Esophagus muscularis mucosa (tissue), 4 donors: Measurements from ENCODE around the gene GMEB2. TPM values are rescaled to one million over a fixed set of nuclear protein-coding genes. Genes with fewer than 3 reads are reported as not detected.

Experiments used
- DNase-seq: peaks from one replicate; pipeline ENCODE4 v3.0.0-alpha.2; 2017; ENCODE audit errors: extremely low spot score
- H3K27ac ChIP-seq, 4 donors: fragments of 200-600 bp; sonication (generic); replicated peaks in 1 of 4; 1 replicate in 3 of 4; 2 replicates in 1 of 4; pipeline ENCODE4 v1.5.1; 2016 to 2019; ENCODE audit warnings: mild to moderate bottlenecking in 1 of 4
- H3K27me3 ChIP-seq, 4 donors: fragments of 200-600 bp; sonication (generic); one replicate each; pipeline versions ENCODE4 v1.5.1 to v1.6.0; 2016 to 2019
- H3K36me3 ChIP-seq, 4 donors: fragments of 200-600 bp; sonication (generic); one replicate each; pipeline ENCODE4 v1.5.1; 2016 to 2019
- H3K4me1 ChIP-seq, 4 donors: fragments of 200-600 bp; sonication (generic); one replicate each; pipeline ENCODE4 v1.5.1; 2016 to 2019
- H3K4me3 ChIP-seq, 4 donors: fragments of 200-600 bp; sonication (generic); 1 replicate in 2 of 4; 2 replicates in 2 of 4; pipeline ENCODE4 v1.5.1; 2016 to 2019; ENCODE audit warnings: mild to moderate bottlenecking in 4 of 4, moderate library complexity in 1 of 4
- H3K9me3 ChIP-seq, 4 donors: fragments of 200-600 bp; sonication (generic); 1 replicate in 3 of 4; 2 replicates in 1 of 4; pipeline ENCODE4 v1.5.1; 2016 to 2019
- EP300 ChIP-seq: sonication (generic); formaldehyde crosslinking; IDR thresholded peaks from one replicate; pipeline ENCODE4 v1.6.1; 2017; ENCODE audit warnings: antibody characterized with exemption
- WGBS: methylation state at CpG from one replicate; pipeline ENCODE4 v1.1.5; 2018; 5-methylcytosine and 5-hydroxymethylcytosine counted together
- intact Hi-C: fragments of 100-400 bp; cut with DNase I; formaldehyde crosslinking; loops from one replicate; pipeline ENCODE4 v1.15.1; 2023
- total RNA-seq, 4 donors: library from RNA; depleted of rRNA; stranded (reverse); fragments of >200 nt; gene quantifications; one replicate each; pipeline versions ENCODE4 v1.1.0 to v1.2.1, GENCODE V29; 2016
- TF ChIP-seq, protein P1 (sequence below), 3 experiments: fragments of 200-600 bp in 2 of 3; fragments of 450-650 bp in 1 of 3; sonication (generic) in 2 of 3; IDR thresholded peaks; one replicate each; pipeline ENCODE4 v1.5.1; 2017 to 2019; ENCODE audit warnings: antibody characterized with exemption in 3 of 3, mild to moderate bottlenecking in 2 of 3, moderate library complexity in 1 of 3

GMEB2 gene
- total RNA-seq, 4 donors from 2014 or later = 11.1 to 19.1 (median 14.0) TPM

GRCh38 chr20:63538204-63539091, 88.5 kb downstream of the GMEB2 start:
- intact Hi-C loops = loop anchor here (2.0 to 10.0 kb wide), 2 partner anchors 116 to 258 kb away; partner anchors contain the start of genes RTEL1 and STMN3
- peaks cover 0 to 63% (median 23%) of the 10 kb centered on the region in 4 donors for H3K27me3 ChIP-seq
- 41% methylated on average over 12 of the region's 27 CpGs for WGBS
- peaks cover 16 to 34% (median 27%) of the 10 kb centered on the region in 4 donors for H3K4me1 ChIP-seq
- DNase-seq = no peak
- TF ChIP-seq, protein P1, sequence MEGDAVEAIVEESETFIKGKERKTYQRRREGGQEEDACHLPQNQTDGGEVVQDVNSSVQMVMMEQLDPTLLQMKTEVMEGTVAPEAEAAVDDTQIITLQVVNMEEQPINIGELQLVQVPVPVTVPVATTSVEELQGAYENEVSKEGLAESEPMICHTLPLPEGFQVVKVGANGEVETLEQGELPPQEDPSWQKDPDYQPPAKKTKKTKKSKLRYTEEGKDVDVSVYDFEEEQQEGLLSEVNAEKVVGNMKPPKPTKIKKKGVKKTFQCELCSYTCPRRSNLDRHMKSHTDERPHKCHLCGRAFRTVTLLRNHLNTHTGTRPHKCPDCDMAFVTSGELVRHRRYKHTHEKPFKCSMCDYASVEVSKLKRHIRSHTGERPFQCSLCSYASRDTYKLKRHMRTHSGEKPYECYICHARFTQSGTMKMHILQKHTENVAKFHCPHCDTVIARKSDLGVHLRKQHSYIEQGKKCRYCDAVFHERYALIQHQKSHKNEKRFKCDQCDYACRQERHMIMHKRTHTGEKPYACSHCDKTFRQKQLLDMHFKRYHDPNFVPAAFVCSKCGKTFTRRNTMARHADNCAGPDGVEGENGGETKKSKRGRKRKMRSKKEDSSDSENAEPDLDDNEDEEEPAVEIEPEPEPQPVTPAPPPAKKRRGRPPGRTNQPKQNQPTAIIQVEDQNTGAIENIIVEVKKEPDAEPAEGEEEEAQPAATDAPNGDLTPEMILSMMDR (IDR thresholded peaks at IDR 0.05) = peak in 1 of 3 experiments; percentile 14
- no peak for TF ChIP-seq EP300
- H3K9me3 ChIP-seq = no peaks in the 10 kb centered on the region
- H3K36me3 ChIP-seq = no peaks in the 10 kb centered on the region
- H3K27ac ChIP-seq = no peak overlapping the region
- H3K4me3 ChIP-seq = peak overlapping the region; percentile 23 to 51 (median 36)

Other genes starting within 250 kb of the GMEB2 start
- gene KCNQ2, start 154.4 kb downstream of the GMEB2 start, total RNA-seq = 1 to 10 TPM in 1 of 4 donors, under 1 TPM in 2, not detected in 1; 0.11 to 1.6 (median 0.50) TPM
- 10 to 100 TPM in 1 of 4 donors, 1 to 10 TPM in 3; 1.7 to 17.8 (median 7.4) TPM for gene EEF1A2, start 128.0 kb downstream of the GMEB2 start, total RNA-seq
- 100 to 1,000 TPM; 150 to 291 (median 270) TPM for gene PPDPF, start 106.3 kb downstream of the GMEB2 start, total RNA-seq
- 1 to 10 TPM in 1 of 4 donors, under 1 TPM in 3; 0.06 to 1.2 (median 0.23) TPM for gene PTK6, start 89.7 kb downstream of the GMEB2 start, total RNA-seq
- gene SRMS, start 79.4 kb downstream of the GMEB2 start, total RNA-seq = not detected
- gene FNDC11, start 72.9 kb downstream of the GMEB2 start, total RNA-seq = under 1 TPM; 0.23 to 0.83 (median 0.44) TPM
- gene HELZ2, start 52.9 kb downstream of the GMEB2 start, total RNA-seq = 10 to 100 TPM; 19.5 to 36.9 (median 30.3) TPM
- 10 to 100 TPM; 13.3 to 47.4 (median 28.9) TPM for gene STMN3, start 26.3 kb upstream of the GMEB2 start, total RNA-seq
- gene RTEL1, start 31.2 kb upstream of the GMEB2 start, total RNA-seq = 10 to 100 TPM in 2 of 4 donors, 1 to 10 TPM in 2; 8.4 to 13.4 (median 9.6) TPM
- 10 to 100 TPM in 3 of 4 donors, 1 to 10 TPM in 1; 5.0 to 67.8 (median 26.5) TPM for gene TNFRSF6B, start 69.6 kb upstream of the GMEB2 start, total RNA-seq
- 10 to 100 TPM; 34.1 to 46.5 (median 44.6) TPM for gene ARFRP1, start 80.9 kb upstream of the GMEB2 start, total RNA-seq
- gene ZGPAT, start 80.9 kb upstream of the GMEB2 start, total RNA-seq = 10 to 100 TPM; 22.5 to 38.9 (median 28.6) TPM
- 10 to 100 TPM in 2 of 4 donors, 1 to 10 TPM in 2; 9.4 to 15.4 (median 10.9) TPM for gene LIME1, start 109.6 kb upstream of the GMEB2 start, total RNA-seq
- 10 to 100 TPM; 41.4 to 67.1 (median 52.7) TPM for gene SLC2A4RG, start 112.7 kb upstream of the GMEB2 start, total RNA-seq
- gene ZBTB46, start 204.2 kb upstream of the GMEB2 start, total RNA-seq = 10 to 100 TPM in 3 of 4 donors, 1 to 10 TPM in 1; 9.6 to 22.8 (median 13.8) TPM
- gene ABHD16B, start 234.4 kb upstream of the GMEB2 start, total RNA-seq = not detected
- gene TPD52L2, start 238.2 kb upstream of the GMEB2 start, total RNA-seq = 100 to 1,000 TPM; 110 to 162 (median 134) TPM